ENCODE data around the gene ASIC5. TPM values are rescaled to one million over a fixed set of nuclear protein-coding genes. Genes with fewer than 3 reads are reported as not detected.

The ASIC5 gene
- total and polyA plus RNA-seq, 2 donors (not counting 1 experiment from before 2014, with no cell fraction given), result not detected

DNA sequence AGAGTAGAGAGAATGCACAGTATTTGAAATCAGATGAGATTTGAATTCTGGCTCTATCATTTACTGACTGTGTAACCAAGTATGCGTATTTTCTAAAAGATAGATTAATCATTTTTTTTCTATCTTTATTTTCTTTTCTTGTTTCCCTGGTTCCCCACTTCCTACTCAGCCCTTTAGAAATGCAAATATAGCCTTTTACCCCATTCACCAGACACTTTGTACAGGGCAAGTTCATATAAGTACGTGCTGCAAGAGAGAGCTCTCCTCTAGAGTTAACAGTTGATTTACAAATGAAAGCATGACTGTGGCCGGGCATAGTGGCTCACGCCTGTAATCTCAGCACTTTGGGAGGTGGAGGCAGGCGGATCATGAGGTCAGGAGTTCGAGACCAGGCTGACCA lies 19.6 kb upstream of the ASIC5 start:
- no peak overlapping the region for H3K4me2 ChIP-seq (replicated peaks; ENCODE audit: low read depth, low read length, poor library complexity, severe bottlenecking)
- no peak overlapping the region for H3K4me3 ChIP-seq (ENCODE audit: control extremely low read depth in 1 of 5, extremely low read depth in 1 of 5, insufficient read depth in 1 of 5, low read depth in 2 of 5, low read length in 4 of 5)
- no peaks in the 10 kb centered on the region for H3K9me3 ChIP-seq (ENCODE audit: control extremely low read depth in 1 of 3, control insufficient read depth in 2 of 3, insufficient read depth in 1 of 3, low read length in 2 of 3)
- H3K4me3 Mint-ChIP-seq, result no peak overlapping the region
- no CpG with 5 or more reads among the region's 6 CpGs for WGBS (ENCODE audit: insufficient coverage)
- DNase-seq (no peak), ATAC-seq (ENCODE audit: low read depth) (no peak)
- H3K27ac ChIP-seq (ENCODE audit: low read length in 2 of 2), result no peak overlapping the region
- no peaks in the 10 kb centered on the region for H3K4me1 ChIP-seq (ENCODE audit: control insufficient read depth in 2 of 2, insufficient read depth in 2 of 2, low read length in 2 of 2)
- intact Hi-C loops (cut with micrococcal nuclease), result no loop called here
- no peaks in the 10 kb centered on the region for H3K36me3 ChIP-seq (replicated peaks in 1 of 2; ENCODE audit: control extremely low read depth in 1 of 2, control insufficient read depth in 1 of 2, extremely low read depth in 1 of 2, insufficient read depth in 2 of 2, low read length in 1 of 2)
- no peak overlapping the region for H3K27ac Mint-ChIP-seq
- no peaks in the 10 kb centered on the region for H3K27me3 Mint-ChIP-seq
- H4K20me1 ChIP-seq (ENCODE audit: control insufficient read depth, insufficient read depth, low read length, poor library complexity, severe bottlenecking), result no peaks in the 10 kb centered on the region
- peaks cover 0 to 2% (median 0%) of the 10 kb centered on the region in 4 experiments for H3K27me3 ChIP-seq (replicated peaks in 1 of 4; ENCODE audit: control extremely low read depth in 1 of 4, control insufficient read depth in 3 of 4, insufficient read depth in 4 of 4, low read length in 3 of 4)
- H3K9ac ChIP-seq (ENCODE audit: low read length), result no peak overlapping the region
- H3K79me2 ChIP-seq (ENCODE audit: control insufficient read depth, insufficient read depth, low read length), result no peaks in the 10 kb centered on the region
- H3K9me3 Mint-ChIP-seq (ENCODE audit: insufficient read depth), result no peaks in the 10 kb centered on the region
- no peak overlapping the region for H2AFZ ChIP-seq (ENCODE audit: insufficient read depth, low read depth, low read length, poor library complexity, severe bottlenecking)
- ChIA-PET CTCF (no interaction called here), POLR2A (no interaction called here)
- TF ChIP-seq CTCF (IDR thresholded peaks at IDR 0.05), result no peak
- TF ChIP-seq EZH2 (IDR thresholded peaks at IDR 0.05; ENCODE audit: borderline replicate concordance, insufficient read depth, low read depth, low read length, poor library complexity, severe bottlenecking), result no peak
- H3K4me1 Mint-ChIP-seq, result no peaks in the 10 kb centered on the region

DNA sequence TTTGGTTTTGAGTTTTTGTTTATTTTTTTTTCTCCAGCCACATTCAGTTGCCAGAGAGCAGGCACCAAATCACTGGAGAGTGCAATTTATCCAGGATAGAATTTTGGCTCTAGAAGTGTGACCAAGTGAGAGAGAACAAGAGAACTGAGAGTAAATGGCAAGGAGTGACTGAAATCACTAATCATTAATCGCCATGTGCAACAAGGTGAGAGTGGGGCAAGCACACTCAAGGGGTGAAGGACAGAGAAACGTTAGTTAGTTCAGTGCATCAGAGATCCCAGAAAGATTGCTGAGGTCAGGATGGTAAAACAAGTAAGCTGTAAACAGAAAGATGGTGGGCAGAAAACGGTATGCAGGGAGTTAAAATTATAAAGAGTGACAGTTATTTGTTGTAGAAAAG lies 17.8 kb upstream of the ASIC5 start:
- Histone ChIP-seq H4K20me1 (ENCODE audit: control insufficient read depth, insufficient read depth, low read length, poor library complexity, severe bottlenecking) (no peaks in the 10 kb centered on the region), H3K4me1 (ENCODE audit: control insufficient read depth in 2 of 2, insufficient read depth in 2 of 2, low read length in 2 of 2) (no peaks in the 10 kb centered on the region), H3K27me3 (replicated peaks in 1 of 4; ENCODE audit: control extremely low read depth in 1 of 4, control insufficient read depth in 3 of 4, insufficient read depth in 4 of 4, low read length in 3 of 4) (peaks cover 0 to 2% (median 0%) of the 10 kb centered on the region in 4 experiments), H3K27ac (ENCODE audit: low read length in 2 of 2) (no peak overlapping the region), H3K4me2 (replicated peaks; ENCODE audit: low read depth, low read length, poor library complexity, severe bottlenecking) (no peak overlapping the region), H3K9me3 (ENCODE audit: control extremely low read depth in 1 of 3, control insufficient read depth in 2 of 3, insufficient read depth in 1 of 3, low read length in 2 of 3) (no peaks in the 10 kb centered on the region), H3K9ac (ENCODE audit: low read length) (no peak overlapping the region), H2AFZ (ENCODE audit: insufficient read depth, low read depth, low read length, poor library complexity, severe bottlenecking) (no peak overlapping the region), H3K79me2 (ENCODE audit: control insufficient read depth, insufficient read depth, low read length) (no peaks in the 10 kb centered on the region), H3K4me3 (ENCODE audit: control extremely low read depth in 1 of 5, extremely low read depth in 1 of 5, insufficient read depth in 1 of 5, low read depth in 2 of 5, low read length in 4 of 5) (no peak overlapping the region), H3K36me3 (replicated peaks in 1 of 2; ENCODE audit: control extremely low read depth in 1 of 2, control insufficient read depth in 1 of 2, extremely low read depth in 1 of 2, insufficient read depth in 2 of 2, low read length in 1 of 2) (no peaks in the 10 kb centered on the region)
- ChIA-PET CTCF (no interaction called here), POLR2A (no interaction called here)
- TF ChIP-seq EZH2 (IDR thresholded peaks at IDR 0.05; ENCODE audit: borderline replicate concordance, insufficient read depth, low read depth, low read length, poor library complexity, severe bottlenecking), result no peak
- TF ChIP-seq CTCF (IDR thresholded peaks at IDR 0.05), result no peak
- Mint-ChIP-seq H3K9me3 (ENCODE audit: insufficient read depth) (peaks cover 2% of the 10 kb centered on the region), H3K4me3 (no peak overlapping the region), H3K27ac (no peak overlapping the region), H3K27me3 (no peaks in the 10 kb centered on the region), H3K4me1 (no peaks in the 10 kb centered on the region)
- no peak for DNase-seq
- WGBS (ENCODE audit: insufficient coverage), result 100% methylated on average over 3 of the region's 3 CpGs
- no peak for ATAC-seq (ENCODE audit: low read depth)
- intact Hi-C loops (cut with micrococcal nuclease), result no loop called here

Measured in B cell (primary cell).